Skeletal muscle satellite cell (primary cell): ENCODE data around the gene CLEC16A.

Source experiments
- H3K27me3 ChIP-seq: 2 replicates; pipeline ENCODE4 v1.7.0; 2013; ENCODE audit warnings: low read length; ENCODE audit not compliant: control insufficient read depth, insufficient read depth
- H3K36me3 ChIP-seq: 2 replicates; pipeline ENCODE4 v1.7.0; 2013; ENCODE audit warnings: mild to moderate bottlenecking, control low read depth, low read length; ENCODE audit not compliant: insufficient read depth
- H3K4me1 ChIP-seq: 2 replicates; pipeline ENCODE4 v1.7.0; 2013; ENCODE audit warnings: low read length; ENCODE audit not compliant: control insufficient read depth, insufficient read depth
- H3K4me2 ChIP-seq: 2 replicates; pipeline ENCODE4 v1.7.0; 2013; ENCODE audit warnings: mild to moderate bottlenecking, low read length
- H3K4me3 ChIP-seq: 2 replicates; pipeline ENCODE4 v1.7.0; 2013; ENCODE audit warnings: low read length
- H3K9ac ChIP-seq: 2 replicates; pipeline ENCODE4 v1.7.0; 2013; ENCODE audit warnings: mild to moderate bottlenecking, low read depth, low read length, moderate library complexity
- H3K9me3 ChIP-seq: replicated peaks from 2 replicates; pipeline ENCODE4 v1.7.0; 2013; ENCODE audit warnings: mild to moderate bottlenecking, control low read depth, low read length

The CLEC16A gene

DNA sequence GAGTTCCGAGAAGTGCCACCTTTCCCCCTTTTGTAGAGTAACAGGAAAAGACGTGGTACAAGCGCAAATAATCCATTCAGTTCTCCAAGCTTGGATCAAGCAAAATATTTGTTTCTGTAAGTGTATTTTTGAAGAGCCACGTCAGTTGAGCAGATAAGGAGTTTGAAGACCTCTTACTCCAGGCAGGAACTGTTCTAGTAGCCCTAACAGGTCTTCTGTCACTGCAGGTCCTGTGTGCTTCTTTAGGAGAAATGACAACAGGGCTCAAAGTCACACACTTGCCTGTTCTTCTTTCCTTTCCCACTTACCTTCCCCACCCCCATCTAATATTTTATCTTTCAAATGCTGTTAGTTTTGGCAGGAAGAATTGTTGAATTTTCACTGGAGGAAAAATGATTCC lies 93.9 kb downstream of the CLEC16A start:
- H3K36me3 ChIP-seq = peaks cover 21% of the 10 kb centered on the region
- H3K4me2 ChIP-seq = no peak overlapping the region
- H3K27me3 ChIP-seq = no peaks in the 10 kb centered on the region
- H3K4me1 ChIP-seq = peaks cover 16% of the 10 kb centered on the region
- no peaks in the 10 kb centered on the region for H3K9me3 ChIP-seq
- no peak overlapping the region for H3K4me3 ChIP-seq
- no peak overlapping the region for H3K9ac ChIP-seq

DNA sequence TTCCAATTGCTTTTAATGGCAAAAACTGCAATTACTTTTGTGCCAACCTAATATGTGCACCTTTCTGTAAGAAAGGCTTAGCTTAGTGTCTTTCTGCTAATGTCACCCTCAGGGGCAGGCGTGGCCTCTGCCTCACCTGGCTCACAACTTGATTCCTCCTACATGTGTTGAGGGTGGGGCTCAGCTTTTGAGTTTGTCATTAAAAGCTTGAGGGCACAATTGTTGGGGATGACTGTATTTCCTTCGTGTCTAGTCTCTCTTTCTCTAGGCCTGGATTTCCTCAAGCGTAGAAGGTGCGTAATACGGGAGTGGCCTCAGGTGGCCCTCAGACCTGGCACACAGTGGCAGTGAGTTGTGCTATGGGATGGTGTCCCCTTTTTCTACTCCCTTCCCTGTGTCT lies 94.4 kb downstream of the CLEC16A start:
- H3K4me3 ChIP-seq = no peak overlapping the region
- H3K36me3 ChIP-seq = peaks cover 23% of the 10 kb centered on the region

DNA sequence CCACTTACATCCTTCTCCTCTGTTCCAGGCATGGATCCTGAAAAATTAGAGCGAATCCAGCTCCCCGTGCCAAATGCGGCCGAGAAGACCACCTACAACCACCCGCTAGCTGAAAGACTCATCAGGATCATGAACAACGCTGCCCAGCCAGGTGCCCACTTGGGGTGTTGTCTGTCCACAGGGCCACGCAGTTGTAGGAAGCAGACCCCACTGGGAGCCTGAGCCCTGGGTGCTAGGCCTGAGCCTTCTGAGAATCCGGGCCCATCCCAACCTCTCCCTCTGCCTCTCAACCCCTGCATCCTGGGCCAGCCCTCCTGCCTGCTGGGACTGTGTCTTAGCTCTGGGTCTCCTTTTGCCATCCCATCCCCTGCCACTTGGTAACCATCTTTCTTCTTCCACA lies 95.4 kb downstream of the CLEC16A start:
- Histone ChIP-seq H3K4me1 (peaks cover 2% of the 10 kb centered on the region), H3K9ac (no peak overlapping the region), H3K4me3 (no peak overlapping the region), H3K4me2 (no peak overlapping the region), H3K9me3 (no peaks in the 10 kb centered on the region), H3K36me3 (peaks cover 25% of the 10 kb centered on the region), H3K27me3 (no peaks in the 10 kb centered on the region)

More for the DNA sequence above, 94.4 kb downstream of the CLEC16A start:
- H3K9me3 ChIP-seq = no peaks in the 10 kb centered on the region
- H3K27me3 ChIP-seq = no peaks in the 10 kb centered on the region
- peaks cover 11% of the 10 kb centered on the region for H3K4me1 ChIP-seq
- no peak overlapping the region for H3K9ac ChIP-seq
- no peak overlapping the region for H3K4me2 ChIP-seq

DNA sequence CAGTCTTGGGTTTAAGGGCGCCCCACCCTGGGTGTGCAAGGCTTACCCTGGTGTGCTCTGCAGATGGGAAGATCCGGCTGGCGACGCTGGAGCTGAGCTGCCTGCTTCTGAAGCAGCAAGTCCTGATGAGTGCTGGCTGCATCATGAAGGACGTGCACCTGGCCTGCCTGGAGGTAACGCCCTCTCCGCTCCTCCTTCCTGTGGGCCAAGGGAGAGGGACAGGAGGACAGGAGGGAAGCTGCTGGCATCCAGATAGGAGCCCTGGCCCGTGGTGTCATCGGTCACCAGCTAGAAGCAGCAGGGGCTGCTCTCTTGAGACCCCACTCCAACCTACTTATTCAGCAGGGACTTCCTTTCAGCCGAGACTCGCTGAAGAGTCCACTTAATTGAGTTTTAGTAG lies 97.8 kb downstream of the CLEC16A start:
- Histone ChIP-seq H3K9ac (no peak overlapping the region), H3K4me3 (no peak overlapping the region), H3K27me3 (no peaks in the 10 kb centered on the region), H3K36me3 (peaks cover 31% of the 10 kb centered on the region), H3K4me2 (no peak overlapping the region), H3K4me1 (peaks cover 15% of the 10 kb centered on the region), H3K9me3 (no peaks in the 10 kb centered on the region)

DNA sequence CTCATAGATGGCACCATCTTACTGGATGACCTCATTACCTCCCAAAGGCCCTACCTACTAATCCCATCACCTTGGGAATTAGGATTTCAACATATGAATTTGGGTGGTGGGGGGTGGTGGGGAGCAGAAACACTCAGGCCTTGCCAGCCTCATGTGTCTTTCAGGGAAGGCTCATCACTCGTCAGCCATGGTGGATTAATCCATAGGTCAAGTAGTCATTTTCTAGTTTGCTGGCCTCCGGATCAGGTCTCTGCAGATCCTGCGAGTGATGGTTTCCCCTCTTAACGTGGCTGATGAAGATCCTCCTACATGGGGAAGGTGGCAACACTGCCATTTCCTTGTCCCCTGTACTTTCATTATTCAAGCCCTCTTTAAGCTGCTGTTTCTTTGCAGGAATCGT lies 101.1 kb downstream of the CLEC16A start:
- Histone ChIP-seq H3K4me1 (peaks cover 26% of the 10 kb centered on the region), H3K9me3 (no peaks in the 10 kb centered on the region), H3K27me3 (no peaks in the 10 kb centered on the region), H3K36me3 (peaks cover 34% of the 10 kb centered on the region), H3K9ac (no peak overlapping the region), H3K4me3 (no peak overlapping the region), H3K4me2 (no peak overlapping the region)

DNA sequence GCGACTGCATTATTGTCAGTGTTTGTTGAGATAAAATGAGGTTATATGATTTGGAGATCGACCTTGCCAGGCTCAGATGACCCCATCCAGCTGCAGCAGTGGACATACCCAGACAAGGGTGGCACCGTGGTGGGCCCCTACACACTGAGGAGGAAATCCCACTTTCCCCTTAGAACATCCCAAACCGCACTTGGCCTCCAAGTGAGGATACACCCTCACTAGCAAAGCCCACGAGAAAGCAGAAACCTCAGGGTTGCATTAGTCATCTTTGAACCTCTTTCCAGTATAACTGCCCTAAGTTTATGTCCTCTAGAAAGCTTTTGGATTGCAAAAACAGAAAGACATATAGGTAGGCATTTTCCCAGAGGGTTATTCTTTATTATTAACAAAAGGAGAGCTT lies 101.5 kb downstream of the CLEC16A start:
- Histone ChIP-seq H3K4me2 (no peak overlapping the region), H3K9me3 (no peaks in the 10 kb centered on the region), H3K4me3 (no peak overlapping the region), H3K4me1 (peaks cover 26% of the 10 kb centered on the region), H3K9ac (no peak overlapping the region), H3K36me3 (peaks cover 34% of the 10 kb centered on the region), H3K27me3 (no peaks in the 10 kb centered on the region)

DNA sequence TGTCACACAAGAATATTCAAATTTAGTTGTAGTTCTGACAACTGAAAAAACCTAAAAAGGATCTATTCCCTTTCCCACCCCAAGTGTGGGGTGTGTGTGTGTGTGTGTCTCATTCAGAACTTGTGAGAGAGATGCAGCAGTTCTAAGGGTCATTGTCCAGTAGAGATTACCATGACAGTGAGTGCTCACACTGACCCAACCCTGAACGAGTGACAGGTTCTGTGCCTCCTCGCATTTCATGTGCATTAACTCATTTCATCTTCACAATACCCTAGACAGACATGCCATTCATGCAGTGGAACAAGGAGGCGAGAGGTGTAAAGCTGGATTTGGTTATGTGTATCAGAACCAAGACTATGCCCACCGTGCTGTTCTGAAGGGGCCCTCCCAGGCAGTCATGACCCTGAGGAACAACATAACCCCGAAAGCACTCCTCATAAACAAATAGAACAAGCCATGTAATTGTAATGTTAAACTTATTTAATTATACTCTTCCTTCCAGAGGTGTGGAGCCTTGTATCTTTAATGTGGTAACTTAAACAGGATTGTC lies 102.1 kb downstream of the CLEC16A start:
- Histone ChIP-seq H3K27me3 (no peaks in the 10 kb centered on the region), H3K36me3 (peaks cover 32% of the 10 kb centered on the region), H3K4me2 (no peak overlapping the region), H3K9me3 (no peaks in the 10 kb centered on the region), H3K9ac (no peak overlapping the region), H3K4me3 (no peak overlapping the region), H3K4me1 (peaks cover 26% of the 10 kb centered on the region)

DNA sequence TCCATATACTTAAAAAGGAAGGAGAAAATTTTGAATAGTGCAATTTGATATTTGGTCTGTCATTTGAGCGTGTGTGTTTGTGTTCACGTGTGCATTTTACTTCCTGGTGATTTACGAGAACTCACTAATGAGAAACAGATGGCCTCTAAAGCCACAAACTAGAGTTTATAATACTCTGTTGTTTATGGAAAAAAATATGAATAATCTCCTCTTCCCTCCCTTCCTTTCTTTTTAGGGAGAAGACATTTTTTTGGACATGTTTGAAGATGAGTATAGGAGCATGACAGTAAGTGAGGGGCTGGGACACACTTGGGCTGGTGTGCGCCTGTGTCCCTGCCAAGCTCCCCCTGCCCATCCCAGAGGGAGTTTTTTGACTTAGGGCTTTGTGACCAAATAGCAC lies 102.7 kb downstream of the CLEC16A start:
- Histone ChIP-seq H3K27me3 (no peaks in the 10 kb centered on the region), H3K4me1 (peaks cover 26% of the 10 kb centered on the region), H3K4me2 (peak overlapping the region; percentile 11), H3K4me3 (no peak overlapping the region), H3K36me3 (peaks cover 31% of the 10 kb centered on the region), H3K9ac (no peak overlapping the region), H3K9me3 (no peaks in the 10 kb centered on the region)

DNA sequence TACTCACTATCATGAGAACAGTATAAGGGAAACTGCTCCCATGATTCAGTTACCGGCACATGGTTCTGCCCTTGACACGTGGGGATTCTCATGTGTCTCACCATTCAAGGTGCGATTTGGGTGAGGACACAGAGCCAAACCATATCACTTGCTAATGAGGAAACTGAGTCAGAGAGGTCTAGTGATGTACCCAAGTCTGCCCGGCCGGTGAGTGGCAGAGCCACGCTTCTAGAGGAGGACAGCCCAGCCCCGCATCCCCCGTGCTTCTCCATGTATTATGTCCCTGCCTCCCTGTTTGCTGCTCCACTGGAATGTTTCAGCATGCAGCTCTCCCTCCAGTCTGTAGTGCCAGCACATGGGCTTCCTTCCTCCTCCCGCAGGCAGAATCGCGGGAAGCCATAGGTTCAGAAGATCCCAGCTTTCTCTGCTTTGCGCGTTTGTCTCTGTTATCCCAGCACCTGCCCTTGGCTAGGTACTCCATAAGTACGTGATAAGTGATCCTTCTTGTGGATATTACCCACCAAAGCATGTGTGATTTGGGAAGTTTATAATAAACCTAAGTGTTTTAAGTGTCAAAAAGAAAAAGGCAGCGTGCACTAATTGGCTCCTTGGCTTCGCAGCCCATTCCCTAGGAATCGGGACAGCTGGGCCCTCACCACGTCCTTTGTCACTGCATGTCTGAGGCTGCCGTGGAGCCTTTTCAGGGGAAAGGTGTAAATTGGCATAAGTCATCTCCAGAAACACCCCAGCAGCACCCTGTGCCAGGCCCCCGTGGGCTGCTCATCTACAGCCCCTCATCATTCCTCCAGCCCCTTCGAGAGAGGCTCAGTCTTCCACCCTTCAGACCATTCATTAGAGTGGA lies 103.8 kb downstream of the CLEC16A start:
- Histone ChIP-seq H3K27me3 (no peaks in the 10 kb centered on the region), H3K4me3 (no peak overlapping the region), H3K4me2 (no peak overlapping the region), H3K9ac (no peak overlapping the region), H3K4me1 (peaks cover 26% of the 10 kb centered on the region), H3K9me3 (no peaks in the 10 kb centered on the region), H3K36me3 (peaks cover 27% of the 10 kb centered on the region)

DNA sequence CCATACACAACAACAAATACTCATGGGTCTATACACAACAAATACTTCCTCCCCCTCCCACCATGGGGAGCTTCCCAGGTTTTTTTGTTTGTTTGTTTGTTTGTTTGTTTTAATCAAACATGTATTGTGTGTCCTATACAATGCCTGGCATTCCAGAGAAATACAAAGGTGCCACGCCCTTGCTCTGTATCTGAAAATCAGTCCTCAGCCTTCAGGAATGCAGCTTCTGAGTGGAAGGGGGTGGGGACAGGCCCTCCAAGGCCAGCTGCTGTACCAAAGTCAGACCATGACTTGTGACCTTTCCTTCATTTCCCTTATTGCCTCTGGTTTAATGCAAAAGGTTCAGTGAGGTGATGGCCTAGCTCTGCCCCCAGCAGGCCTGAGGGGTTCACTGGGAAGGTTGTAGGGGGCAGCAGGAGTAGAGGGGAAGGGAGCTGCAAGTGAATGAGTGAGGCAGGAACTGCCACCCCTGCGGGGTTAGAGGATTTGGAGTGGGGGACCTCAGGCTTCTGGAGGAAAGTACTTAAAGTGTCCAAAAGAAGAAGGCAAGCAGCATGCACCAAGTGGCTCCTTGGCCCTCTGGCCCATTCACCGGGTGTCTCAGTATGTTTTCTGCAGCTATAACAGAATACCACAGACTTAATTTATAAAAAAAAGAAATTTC lies 105.2 kb downstream of the CLEC16A start:
- Histone ChIP-seq H3K9me3 (no peaks in the 10 kb centered on the region), H3K36me3 (peaks cover 23% of the 10 kb centered on the region), H3K9ac (no peak overlapping the region), H3K4me2 (no peak overlapping the region), H3K4me1 (peaks cover 26% of the 10 kb centered on the region), H3K4me3 (no peak overlapping the region), H3K27me3 (no peaks in the 10 kb centered on the region)

DNA sequence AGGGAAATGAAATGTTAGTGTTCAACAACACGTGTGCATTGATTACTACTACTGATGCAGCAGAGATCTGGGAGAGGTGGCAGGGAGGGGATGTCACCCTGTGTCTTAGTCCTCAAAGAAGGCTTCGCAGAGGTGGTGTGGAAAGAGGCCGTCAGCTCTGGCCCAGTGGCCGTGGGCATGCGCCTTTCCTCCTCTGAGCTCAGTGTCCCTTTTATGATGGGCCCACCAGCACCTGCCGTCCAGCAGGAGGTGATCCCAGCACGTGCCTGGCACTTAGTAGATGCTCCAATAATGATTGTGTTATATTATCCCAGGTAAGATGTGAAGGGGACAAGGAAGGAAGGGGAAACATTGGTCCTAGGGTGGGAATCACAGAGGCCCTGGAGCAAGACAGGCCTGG lies 106.2 kb downstream of the CLEC16A start:
- peaks cover 19% of the 10 kb centered on the region for H3K36me3 ChIP-seq

More for the DNA sequence above, 106.2 kb downstream of the CLEC16A start:
- Histone ChIP-seq H3K9me3 (no peaks in the 10 kb centered on the region), H3K9ac (no peak overlapping the region), H3K4me1 (peaks cover 26% of the 10 kb centered on the region), H3K27me3 (no peaks in the 10 kb centered on the region), H3K4me3 (no peak overlapping the region), H3K4me2 (no peak overlapping the region)
